BLaER1 treated with 17β-estradiol and CSF1 and Interleukin-3, amounts not matched to agents 10 nM and 100 nM (cell line): ENCODE data around the gene IFIH1.

ENCODE experiments used
- H3K27ac ChIP-seq, 11 experiments: shearing (Covaris generic); formaldehyde crosslinking; 2 replicates each; pipeline ENCODE4 v1.8.1; 2022
- H3K27me3 ChIP-seq, 11 experiments: shearing (Covaris generic); formaldehyde crosslinking; 2 replicates each; pipeline ENCODE4 v1.8.1; 2022
- H3K36me3 ChIP-seq, 11 experiments: shearing (Covaris generic); formaldehyde crosslinking; 2 replicates each; pipeline ENCODE4 v1.8.1; 2022
- H3K4me1 ChIP-seq, 10 experiments: shearing (Covaris generic); formaldehyde crosslinking; 2 replicates each; pipeline ENCODE4 v1.8.1; 2022
- H3K4me2 ChIP-seq, 11 experiments: shearing (Covaris generic); formaldehyde crosslinking; 2 replicates each; pipeline ENCODE4 v1.8.1; 2022
- H3K4me3 ChIP-seq, 10 experiments: shearing (Covaris generic); formaldehyde crosslinking; 2 replicates each; pipeline ENCODE4 v1.8.1; 2022
- H3K9ac ChIP-seq, 11 experiments: shearing (Covaris generic); formaldehyde crosslinking; 2 replicates each; pipeline ENCODE4 v1.8.1; 2022
- H3K9me3 ChIP-seq, 11 experiments: shearing (Covaris generic); formaldehyde crosslinking; replicated peaks in 1 of 11; 2 replicates each; pipeline ENCODE4 v1.8.1; 2022
- H4K20me1 ChIP-seq, 11 experiments: shearing (Covaris generic); formaldehyde crosslinking; 2 replicates each; pipeline ENCODE4 v1.8.1; 2022
- Cebpa-rat ChIP-seq, 11 experiments: shearing (Covaris generic); IDR thresholded peaks; 2 replicates each; pipeline ENCODE4 v1.8.1; 2022

Gene IFIH1

DNA sequence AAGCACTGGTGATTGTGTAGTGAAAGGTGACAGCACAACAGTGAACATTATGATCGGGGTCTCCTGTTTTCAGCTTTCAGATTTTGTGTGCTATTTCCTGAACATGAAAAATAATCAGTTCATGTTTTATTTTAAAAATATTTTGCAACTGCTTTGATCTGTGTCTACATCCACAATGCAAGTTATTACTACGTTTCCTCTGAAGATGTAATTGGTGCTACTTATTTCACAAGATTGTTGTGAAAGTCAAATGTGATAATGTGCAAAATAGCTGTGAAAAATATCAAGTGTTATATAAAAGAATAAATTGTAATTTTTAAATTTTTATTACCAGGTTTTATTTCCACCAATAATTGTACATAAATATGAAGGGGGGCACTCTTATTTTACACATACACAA, 19.4 kb upstream of the IFIH1 start:
- TF ChIP-seq Cebpa-rat (IDR thresholded peaks at IDR 0.05) = no peak
- Histone ChIP-seq H3K9me3 (no peaks in the 10 kb centered on the region), H3K4me2 (no peak overlapping the region), H4K20me1 (no peaks in the 10 kb centered on the region), H3K4me1 (peaks cover 0 to 12% (median 7%) of the 10 kb centered on the region in 10 experiments; a peak in 11 of 20 replicates), H3K9ac (no peak overlapping the region), H3K27me3 (no peaks in the 10 kb centered on the region), H3K4me3 (no peak overlapping the region), H3K36me3 (no peaks in the 10 kb centered on the region), H3K27ac (no peak overlapping the region)

DNA sequence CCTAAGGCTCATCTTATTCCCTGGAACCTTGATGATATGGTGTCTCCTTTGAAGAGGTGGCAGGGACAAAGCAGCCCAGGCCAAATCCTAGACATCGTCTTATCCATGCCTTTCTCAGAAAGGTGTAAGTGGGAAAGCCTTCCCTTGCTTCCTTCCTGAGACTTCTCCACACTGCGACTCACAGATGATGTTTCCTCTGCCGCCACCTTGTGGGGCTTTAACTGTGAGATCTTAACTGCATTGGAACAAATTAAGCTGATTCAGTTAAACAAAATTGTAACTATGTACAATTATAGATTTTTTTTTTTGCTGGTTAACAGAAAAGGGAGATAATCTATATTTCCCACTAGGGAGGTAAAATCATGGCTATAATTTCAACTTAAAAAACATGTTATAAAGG, 15.5 kb upstream of the IFIH1 start:
- Histone ChIP-seq H4K20me1 (no peaks in the 10 kb centered on the region), H3K4me1 (peaks cover 0 to 9% (median 0%) of the 10 kb centered on the region in 10 experiments; a peak in 6 of 20 replicates), H3K9me3 (no peaks in the 10 kb centered on the region), H3K27me3 (no peaks in the 10 kb centered on the region), H3K4me3 (no peak overlapping the region), H3K27ac (no peak overlapping the region), H3K36me3 (no peaks in the 10 kb centered on the region), H3K9ac (no peak overlapping the region), H3K4me2 (no peak overlapping the region)
- TF ChIP-seq Cebpa-rat (IDR thresholded peaks at IDR 0.05) = no peak

DNA sequence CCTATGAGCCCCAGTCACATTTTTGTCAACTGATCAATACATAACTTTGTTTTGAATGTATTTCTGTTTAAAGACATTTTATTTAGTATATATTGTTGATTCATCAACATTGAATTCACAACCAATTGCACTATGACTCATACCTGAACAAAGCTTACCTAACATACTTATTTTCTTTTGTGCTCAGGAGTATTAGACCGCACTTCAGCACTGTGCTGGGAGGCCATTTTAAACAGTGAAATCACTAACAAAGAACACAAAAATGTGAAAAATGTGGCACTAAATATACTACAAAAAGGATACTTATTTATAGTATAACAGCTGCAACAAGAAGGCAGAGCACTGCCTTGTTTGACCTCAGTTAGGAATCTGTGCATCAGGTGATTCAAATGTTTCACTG, 12.4 kb upstream of the IFIH1 start:
- H4K20me1 ChIP-seq = no peaks in the 10 kb centered on the region
- no peaks in the 10 kb centered on the region for H3K36me3 ChIP-seq
- no peak overlapping the region for H3K4me3 ChIP-seq
- TF ChIP-seq Cebpa-rat (IDR thresholded peaks at IDR 0.05) = no peak
- H3K4me2 ChIP-seq = peak overlapping the region in 1 of 11 experiments; percentile 14; a peak in 1 of 22 replicates
- no peak overlapping the region for H3K27ac ChIP-seq
- no peaks in the 10 kb centered on the region for H3K27me3 ChIP-seq
- H3K9ac ChIP-seq = no peak overlapping the region
- peaks cover 0 to 9% (median 0%) of the 10 kb centered on the region in 10 experiments; a peak in 6 of 20 replicates for H3K4me1 ChIP-seq
- peaks cover 0 to 12% (median 0%) of the 10 kb centered on the region in 11 experiments; a peak in 5 of 22 replicates for H3K9me3 ChIP-seq

DNA sequence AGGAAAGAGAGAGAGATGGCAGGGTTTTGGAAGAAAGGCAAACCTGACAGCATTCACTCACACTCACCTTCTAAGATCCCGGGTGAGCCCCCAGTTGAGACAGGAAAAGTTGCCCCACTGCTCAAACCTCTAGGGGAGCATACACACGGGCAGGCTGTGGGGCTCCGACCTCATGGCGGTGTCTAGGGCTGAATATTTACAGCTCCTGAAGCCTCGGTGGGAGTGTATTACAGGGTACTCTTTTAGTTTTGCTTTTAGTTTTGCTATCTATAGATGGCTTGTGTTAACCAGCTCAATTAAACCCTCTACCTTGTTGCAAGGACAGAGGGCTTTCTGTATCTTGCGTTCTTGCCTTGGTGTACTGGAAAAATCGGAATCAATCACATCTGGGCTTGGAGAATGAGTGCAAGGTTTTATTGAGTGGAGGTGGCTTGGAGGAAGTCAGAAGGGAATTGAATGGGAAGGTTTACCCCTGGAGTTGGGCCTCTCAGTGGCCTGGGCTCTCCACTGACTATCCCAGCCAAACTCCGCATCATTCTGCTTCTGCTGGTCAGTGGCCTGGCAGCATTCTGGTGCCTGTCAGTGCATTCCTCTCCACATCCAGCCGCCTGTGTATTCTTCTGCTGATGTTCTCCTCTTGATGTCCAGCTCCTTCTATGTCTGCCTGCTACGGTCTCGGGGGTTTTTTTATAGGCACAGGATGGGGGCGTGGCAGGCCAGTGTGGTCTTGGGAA, 10.1 kb upstream of the IFIH1 start:
- H3K4me3 ChIP-seq = no peak overlapping the region
- TF ChIP-seq Cebpa-rat (IDR thresholded peaks at IDR 0.05) = no peak
- H3K36me3 ChIP-seq = no peaks in the 10 kb centered on the region
- peaks cover 0 to 9% (median 0%) of the 10 kb centered on the region in 10 experiments; a peak in 6 of 20 replicates for H3K4me1 ChIP-seq
- no peaks in the 10 kb centered on the region for H4K20me1 ChIP-seq
- H3K4me2 ChIP-seq = no peak overlapping the region
- H3K27me3 ChIP-seq = no peaks in the 10 kb centered on the region
- no peak overlapping the region for H3K27ac ChIP-seq
- H3K9me3 ChIP-seq = peaks cover 0 to 12% (median 0%) of the 10 kb centered on the region in 11 experiments; a peak in 5 of 22 replicates
- no peak overlapping the region for H3K9ac ChIP-seq

DNA sequence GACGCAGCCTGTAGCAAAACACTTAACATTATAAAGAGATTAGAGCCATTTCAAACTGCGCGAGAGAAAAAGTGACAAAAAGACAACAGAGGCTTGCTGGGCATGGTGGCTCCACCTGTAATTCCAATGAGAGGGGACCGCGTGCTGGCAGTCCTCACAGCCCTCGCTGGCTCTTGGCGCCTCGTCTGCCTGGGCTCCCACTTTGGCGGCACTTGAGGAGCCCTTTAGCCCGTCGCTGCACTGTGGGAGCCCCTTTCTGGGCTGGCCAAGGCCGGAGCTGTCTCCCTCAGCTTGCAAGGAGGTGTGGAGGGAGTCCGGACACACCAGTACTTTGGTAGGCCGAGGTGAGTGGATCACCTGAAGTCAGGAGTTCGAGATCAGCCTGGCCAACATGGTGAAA, 9.3 kb upstream of the IFIH1 start:
- no peak overlapping the region for H3K27ac ChIP-seq
- peaks cover 0 to 12% (median 0%) of the 10 kb centered on the region in 11 experiments; a peak in 5 of 22 replicates for H3K9me3 ChIP-seq
- no peak overlapping the region for H3K4me3 ChIP-seq
- H3K27me3 ChIP-seq = no peaks in the 10 kb centered on the region
- H3K36me3 ChIP-seq = no peaks in the 10 kb centered on the region
- H3K9ac ChIP-seq = no peak overlapping the region
- H3K4me1 ChIP-seq = peaks cover 0 to 6% (median 0%) of the 10 kb centered on the region in 10 experiments; a peak in 6 of 20 replicates
- no peaks in the 10 kb centered on the region for H4K20me1 ChIP-seq
- no peak overlapping the region for H3K4me2 ChIP-seq
- TF ChIP-seq Cebpa-rat (IDR thresholded peaks at IDR 0.05) = no peak

DNA sequence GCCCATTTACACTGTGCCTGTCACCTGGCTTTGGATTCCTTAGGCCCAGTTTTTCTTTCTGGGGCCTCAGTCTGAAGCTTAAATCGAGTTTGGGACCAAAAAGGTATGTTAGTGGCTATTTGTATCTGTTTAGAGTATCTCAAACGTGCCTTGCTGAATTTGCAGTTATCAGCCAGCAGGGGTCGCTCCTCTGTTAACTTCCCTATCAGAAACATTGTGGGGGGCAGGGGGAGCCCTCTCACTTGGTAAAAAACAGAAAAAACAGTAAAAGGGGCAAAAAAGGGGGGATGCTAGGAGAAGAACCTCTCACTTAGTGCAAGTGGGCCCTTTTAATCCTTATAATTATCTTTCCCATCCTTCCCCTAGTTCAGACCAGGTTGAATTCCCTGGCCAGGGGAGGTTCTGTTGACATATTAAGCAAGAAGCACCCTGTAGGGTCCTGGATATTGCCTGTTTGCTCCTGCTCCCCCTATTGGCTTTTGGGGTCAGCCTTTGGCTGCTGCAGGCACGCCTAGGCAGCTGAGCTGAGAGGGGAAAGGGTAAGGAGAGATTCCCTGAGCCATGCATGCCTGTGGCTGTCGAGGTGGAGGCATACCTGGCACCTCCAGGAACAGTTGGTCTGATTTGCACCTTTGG, 8.8 kb upstream of the IFIH1 start:
- Histone ChIP-seq H3K4me1 (peaks cover 0 to 4% (median 0%) of the 10 kb centered on the region in 10 experiments; a peak in 3 of 20 replicates), H3K36me3 (no peaks in the 10 kb centered on the region), H4K20me1 (no peaks in the 10 kb centered on the region), H3K27me3 (no peaks in the 10 kb centered on the region), H3K4me2 (no peak overlapping the region), H3K27ac (no peak overlapping the region), H3K9ac (no peak overlapping the region), H3K4me3 (no peak overlapping the region), H3K9me3 (peaks cover 0 to 12% (median 0%) of the 10 kb centered on the region in 11 experiments; a peak in 5 of 22 replicates)
- TF ChIP-seq Cebpa-rat (IDR thresholded peaks at IDR 0.05) = no peak

DNA sequence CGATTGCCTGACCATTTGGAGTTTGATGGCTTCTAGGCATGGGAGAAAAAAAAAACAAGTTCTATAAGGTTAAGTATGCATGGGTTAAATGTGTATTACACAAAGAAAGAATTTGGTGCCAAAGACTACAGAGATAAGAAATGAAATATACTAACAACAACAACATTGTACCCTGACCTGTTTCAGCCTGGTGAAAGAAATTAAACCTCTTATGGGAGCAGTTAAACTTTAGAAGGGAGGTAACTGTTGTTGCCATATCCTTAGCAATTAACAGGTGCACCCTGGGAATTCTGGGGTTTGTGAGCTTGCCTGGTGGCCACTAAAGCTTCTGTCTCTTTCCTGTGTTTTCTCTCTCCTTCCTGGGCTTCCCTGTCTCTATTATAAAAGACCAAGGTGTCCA, 6.5 kb upstream of the IFIH1 start:
- Histone ChIP-seq H3K27ac (no peak overlapping the region), H3K4me3 (no peak overlapping the region), H4K20me1 (no peaks in the 10 kb centered on the region), H3K4me2 (no peak overlapping the region), H3K9ac (no peak overlapping the region), H3K27me3 (no peaks in the 10 kb centered on the region), H3K4me1 (peaks cover 0 to 17% (median 2%) of the 10 kb centered on the region in 10 experiments; a peak in 12 of 20 replicates), H3K9me3 (peaks cover 0 to 12% (median 0%) of the 10 kb centered on the region in 11 experiments; a peak in 5 of 22 replicates), H3K36me3 (no peaks in the 10 kb centered on the region)
- no peak for TF ChIP-seq Cebpa-rat (IDR thresholded peaks at IDR 0.05)

DNA sequence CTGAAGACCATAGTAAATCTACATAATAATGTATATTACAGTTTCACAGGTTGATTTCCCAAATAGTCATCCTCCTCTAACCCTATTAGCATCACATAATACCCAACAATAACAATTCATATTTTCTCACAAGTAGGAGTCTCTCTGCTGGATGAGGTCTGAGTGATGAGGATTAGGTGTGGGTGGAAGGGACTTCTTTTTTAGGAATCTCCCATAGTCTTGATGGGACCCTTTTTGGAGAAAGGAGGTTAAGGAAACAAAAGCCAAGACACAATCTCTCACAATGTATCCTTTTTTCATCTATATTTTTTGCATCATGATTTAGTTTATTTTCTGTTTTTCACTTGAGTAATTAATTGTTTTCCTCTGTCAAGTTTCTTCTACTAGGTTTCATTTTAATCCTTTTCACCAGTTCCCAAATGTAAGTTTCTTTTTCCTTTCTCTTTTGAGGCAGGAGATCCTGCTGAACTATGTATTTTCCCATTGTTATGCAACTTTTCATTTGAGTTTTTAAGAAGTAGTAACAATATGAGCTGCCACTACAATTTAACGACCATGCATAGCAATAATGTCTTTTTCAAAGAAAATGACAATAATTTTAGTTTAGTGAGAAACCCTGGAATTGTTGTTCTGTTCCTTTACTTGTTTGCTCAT, 2.5 kb upstream of the IFIH1 start:
- peak overlapping the region in 1 of 11 experiments; percentile 37; a peak in 2 of 22 replicates for H3K9ac ChIP-seq
- peaks cover 18 to 41% (median 28%) of the 10 kb centered on the region in 10 experiments; a peak in 19 of 20 replicates for H3K4me1 ChIP-seq
- peaks cover 0 to 6% (median 0%) of the 10 kb centered on the region in 11 experiments; a peak in 1 of 22 replicates for H4K20me1 ChIP-seq
- H3K4me3 ChIP-seq = no peak overlapping the region; a peak in 1 of 20 replicates
- peak overlapping the region in 1 of 11 experiments; percentile 27; a peak in 1 of 22 replicates for H3K27ac ChIP-seq
- no peak for TF ChIP-seq Cebpa-rat (IDR thresholded peaks at IDR 0.05)
- H3K4me2 ChIP-seq = peak overlapping the region in 2 of 11 experiments; percentile 83 to 96; a peak in 4 of 22 replicates
- no peaks in the 10 kb centered on the region for H3K27me3 ChIP-seq
- no peaks in the 10 kb centered on the region for H3K9me3 ChIP-seq
- H3K36me3 ChIP-seq = no peaks in the 10 kb centered on the region

DNA sequence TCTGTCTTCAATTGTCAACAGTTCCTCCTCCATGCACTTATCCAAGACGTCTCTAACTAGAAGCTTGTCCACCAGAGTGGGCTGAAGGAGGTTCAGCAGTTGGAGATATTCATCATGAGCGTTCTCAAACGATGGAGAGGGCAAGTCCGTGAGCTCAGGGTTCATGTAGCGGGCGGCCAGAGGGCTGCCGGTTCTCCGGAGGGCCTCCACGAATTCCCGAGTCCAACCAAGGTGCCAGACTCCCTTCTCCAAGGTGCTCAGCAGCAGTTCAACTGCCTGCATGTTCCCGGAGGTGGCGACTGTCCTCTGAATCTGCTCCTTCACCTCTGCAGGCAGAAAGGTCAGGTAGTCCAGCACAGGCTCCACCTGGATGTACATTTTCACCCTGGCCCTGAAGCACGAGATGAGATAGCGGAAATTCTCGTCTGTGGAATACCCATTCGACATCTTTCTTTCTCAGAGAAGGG, 590 bp downstream of the IFIH1 start:
- no peak for TF ChIP-seq Cebpa-rat (IDR thresholded peaks at IDR 0.05)
- Histone ChIP-seq H3K4me3 (peak overlapping the region; percentile 82 to 99 (median 97)), H3K4me1 (peaks cover 21 to 53% (median 33%) of the 10 kb centered on the region in 10 experiments; a peak in 19 of 20 replicates), H3K36me3 (peaks cover 0 to 8% (median 0%) of the 10 kb centered on the region in 11 experiments; a peak in 2 of 22 replicates), H3K4me2 (peak overlapping the region; percentile 75 to 96 (median 89)), H3K9me3 (no peaks in the 10 kb centered on the region), H3K27me3 (no peaks in the 10 kb centered on the region), H3K9ac (peak overlapping the region; percentile 85 to 96 (median 90)), H3K27ac (peak overlapping the region; percentile 78 to 96 (median 89)), H4K20me1 (peaks cover 0 to 14% (median 0%) of the 10 kb centered on the region in 11 experiments; a peak in 2 of 22 replicates)
